BLaER1 (cell line): ENCODE measurements around the gene OTUB1.

ENCODE experiments used
- H3K27ac ChIP-seq: shearing (Covaris generic); formaldehyde crosslinking; 2 replicates; pipeline ENCODE4 v1.8.1; 2022
- H3K27me3 ChIP-seq: shearing (Covaris generic); formaldehyde crosslinking; 2 replicates; pipeline ENCODE4 v1.8.1; 2022
- H3K36me3 ChIP-seq: shearing (Covaris generic); formaldehyde crosslinking; 2 replicates; pipeline ENCODE4 v1.8.1; 2022
- H3K4me1 ChIP-seq: shearing (Covaris generic); formaldehyde crosslinking; 2 replicates; pipeline ENCODE4 v1.8.1; 2022
- H3K4me2 ChIP-seq: shearing (Covaris generic); formaldehyde crosslinking; 2 replicates; pipeline ENCODE4 v1.8.1; 2022
- H3K4me3 ChIP-seq: shearing (Covaris generic); formaldehyde crosslinking; 2 replicates; pipeline ENCODE4 v1.8.1; 2022
- H3K9ac ChIP-seq: shearing (Covaris generic); formaldehyde crosslinking; 2 replicates; pipeline ENCODE4 v1.8.1; 2022
- H3K9me3 ChIP-seq: shearing (Covaris generic); formaldehyde crosslinking; 2 replicates; pipeline ENCODE4 v1.8.1; 2022
- H4K20me1 ChIP-seq: shearing (Covaris generic); formaldehyde crosslinking; 2 replicates; pipeline ENCODE4 v1.8.1; 2022
- Cebpa-rat ChIP-seq: shearing (Covaris generic); IDR thresholded peaks from 2 replicates; pipeline ENCODE4 v1.8.1; 2022

Gene OTUB1

GRCh38 chr11:64003807-64004589 is 17.8 kb downstream of the OTUB1 start:
- H3K4me1 ChIP-seq, result peaks cover 69% of the 10 kb centered on the region
- peak overlapping the region; percentile 51 for H3K27ac ChIP-seq
- peaks cover 43% of the 10 kb centered on the region for H3K27me3 ChIP-seq

DNA sequence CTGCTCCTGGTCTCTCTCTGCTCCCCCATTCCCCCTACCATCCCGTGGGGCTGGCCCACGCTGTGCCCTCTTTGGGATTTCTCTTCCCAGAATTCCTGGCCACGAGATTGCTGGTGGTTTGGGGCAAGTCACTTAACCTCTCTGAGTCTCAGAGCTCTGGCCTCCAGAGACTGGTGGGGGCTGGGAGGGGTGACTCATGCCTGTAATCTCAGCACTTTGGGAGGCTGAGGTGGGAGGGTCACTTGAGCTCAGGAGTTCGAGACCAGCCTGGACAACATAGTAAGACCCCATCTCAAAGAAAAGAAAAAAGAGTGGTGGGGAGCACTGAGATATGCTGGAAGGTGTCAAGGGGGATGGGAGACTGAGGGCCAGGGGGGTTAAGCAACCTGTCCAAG is 18.3 kb downstream of the OTUB1 start:
- H3K27me3 ChIP-seq, result peaks cover 46% of the 10 kb centered on the region
- H3K9ac ChIP-seq, result no peak overlapping the region
- H3K4me1 ChIP-seq, result peaks cover 63% of the 10 kb centered on the region
- peaks cover 95% of the 10 kb centered on the region for H4K20me1 ChIP-seq
- H3K9me3 ChIP-seq, result no peaks in the 10 kb centered on the region
- H3K36me3 ChIP-seq, result no peaks in the 10 kb centered on the region
- TF ChIP-seq Cebpa-rat, result no peak
- no peak overlapping the region for H3K4me3 ChIP-seq
- no peak overlapping the region for H3K27ac ChIP-seq
- H3K4me2 ChIP-seq, result peak overlapping the region; percentile 97; the same call in 1 of the 2 replicates

More at GRCh38 chr11:64003807-64004589, 17.8 kb downstream of the OTUB1 start:
- no peak overlapping the region for H3K9ac ChIP-seq
- TF ChIP-seq Cebpa-rat, result no peak
- peaks cover 95% of the 10 kb centered on the region for H4K20me1 ChIP-seq
- H3K4me3 ChIP-seq, result no peak overlapping the region
- H3K4me2 ChIP-seq, result peak overlapping the region; percentile 97
- H3K36me3 ChIP-seq, result 0 out of 2 replicates have a peak, but pooled peaks cover under 1% of the 10 kb centered on the region
- H3K9me3 ChIP-seq, result no peaks in the 10 kb centered on the region

- no peak overlapping the region for H3K4me2 ChIP-seq
Measured at GRCh38 chr11:64005691-64006090, 19.5 kb downstream of the OTUB1 start.

GRCh38 chr11:64006398-64006797 is 20.2 kb downstream of the OTUB1 start:
- peaks cover 78% of the 10 kb centered on the region for H4K20me1 ChIP-seq

More at GRCh38 chr11:64005691-64006090, 19.5 kb downstream of the OTUB1 start:
- Histone ChIP-seq H3K4me3 (no peak overlapping the region), H3K27ac (no peak overlapping the region), H3K4me1 (peaks cover 52% of the 10 kb centered on the region), H4K20me1 (peaks cover 85% of the 10 kb centered on the region), H3K27me3 (peaks cover 40% of the 10 kb centered on the region), H3K9ac (no peak overlapping the region), H3K9me3 (peaks cover 11% of the 10 kb centered on the region), H3K36me3 (0 out of 2 replicates have a peak, but pooled peaks cover under 1% of the 10 kb centered on the region)
- TF ChIP-seq Cebpa-rat, result no peak

GRCh38 chr11:64007160-64007628 is 21.0 kb downstream of the OTUB1 start:
- H3K9ac ChIP-seq, result no peak overlapping the region
- no peak overlapping the region for H3K4me3 ChIP-seq
- H3K4me2 ChIP-seq, result peak overlapping the region; percentile 60
- peaks cover 40% of the 10 kb centered on the region for H3K27me3 ChIP-seq
- peaks cover 17% of the 10 kb centered on the region for H3K9me3 ChIP-seq
- 0 out of 2 replicates have a peak, but pooled peaks cover 7% of the 10 kb centered on the region for H3K36me3 ChIP-seq
- peaks cover 70% of the 10 kb centered on the region for H4K20me1 ChIP-seq
- H3K4me1 ChIP-seq, result peaks cover 37% of the 10 kb centered on the region
- H3K27ac ChIP-seq, result no peak overlapping the region
- TF ChIP-seq Cebpa-rat, result no peak

More at GRCh38 chr11:64006398-64006797, 20.2 kb downstream of the OTUB1 start:
- Histone ChIP-seq H3K27me3 (peaks cover 40% of the 10 kb centered on the region), H3K4me2 (no peak overlapping the region), H3K27ac (no peak overlapping the region), H3K4me3 (no peak overlapping the region), H3K9ac (no peak overlapping the region), H3K36me3 (0 out of 2 replicates have a peak, but pooled peaks cover 7% of the 10 kb centered on the region), H3K4me1 (peaks cover 45% of the 10 kb centered on the region), H3K9me3 (peaks cover 17% of the 10 kb centered on the region)
- TF ChIP-seq Cebpa-rat, result no peak

GRCh38 chr11:64007629-64008282 is 21.5 kb downstream of the OTUB1 start:
- no peak overlapping the region for H3K9ac ChIP-seq
- no peak overlapping the region for H3K4me3 ChIP-seq
- H3K4me2 ChIP-seq, result peak overlapping the region; percentile 60
- no peak overlapping the region for H3K27ac ChIP-seq
- no peak for TF ChIP-seq Cebpa-rat
- H3K36me3 ChIP-seq, result 0 out of 2 replicates have a peak, but pooled peaks cover 7% of the 10 kb centered on the region
- peaks cover 17% of the 10 kb centered on the region for H3K9me3 ChIP-seq
- peaks cover 31% of the 10 kb centered on the region for H3K4me1 ChIP-seq
- peaks cover 64% of the 10 kb centered on the region for H4K20me1 ChIP-seq
- H3K27me3 ChIP-seq, result peaks cover 40% of the 10 kb centered on the region

DNA sequence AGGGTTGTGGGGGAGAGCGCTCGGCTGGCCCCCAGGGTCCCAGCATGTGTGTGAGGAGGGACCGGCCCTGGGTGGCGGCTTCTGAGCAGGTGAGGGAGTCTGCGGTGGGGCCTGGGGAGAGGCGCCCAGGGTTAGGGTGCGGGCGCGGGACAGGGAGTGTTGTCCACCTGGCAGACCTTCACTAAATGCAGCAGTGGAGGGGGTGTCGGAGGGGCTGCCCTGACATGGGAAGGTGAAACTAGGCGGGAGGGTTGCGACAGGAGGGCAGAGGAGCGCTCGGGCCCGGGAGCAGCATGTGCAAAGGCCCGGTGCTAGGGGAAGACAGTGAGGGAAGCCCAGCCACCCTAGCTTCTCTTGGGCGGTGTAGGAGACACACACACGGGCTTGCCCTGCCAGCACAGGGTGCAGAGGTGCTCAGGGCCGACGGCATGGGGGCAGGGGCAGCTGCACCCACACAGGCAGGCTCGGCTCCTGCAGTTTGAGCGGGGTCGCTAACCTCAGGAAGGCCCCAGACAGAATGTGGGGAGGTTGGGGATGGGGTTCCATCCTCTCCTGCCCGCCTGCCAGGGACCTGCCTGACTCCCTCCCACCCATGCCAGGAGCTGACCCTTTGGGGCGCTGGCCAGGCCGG is 22.2 kb downstream of the OTUB1 start:
- Histone ChIP-seq H3K4me1 (peaks cover 25% of the 10 kb centered on the region), H3K9ac (no peak overlapping the region), H3K4me3 (no peak overlapping the region), H3K4me2 (no peak overlapping the region), H3K9me3 (peaks cover 17% of the 10 kb centered on the region), H3K27ac (no peak overlapping the region), H3K36me3 (0 out of 2 replicates have a peak, but pooled peaks cover 7% of the 10 kb centered on the region), H4K20me1 (peaks cover 59% of the 10 kb centered on the region), H3K27me3 (peaks cover 40% of the 10 kb centered on the region)
- TF ChIP-seq Cebpa-rat, result no peak

DNA sequence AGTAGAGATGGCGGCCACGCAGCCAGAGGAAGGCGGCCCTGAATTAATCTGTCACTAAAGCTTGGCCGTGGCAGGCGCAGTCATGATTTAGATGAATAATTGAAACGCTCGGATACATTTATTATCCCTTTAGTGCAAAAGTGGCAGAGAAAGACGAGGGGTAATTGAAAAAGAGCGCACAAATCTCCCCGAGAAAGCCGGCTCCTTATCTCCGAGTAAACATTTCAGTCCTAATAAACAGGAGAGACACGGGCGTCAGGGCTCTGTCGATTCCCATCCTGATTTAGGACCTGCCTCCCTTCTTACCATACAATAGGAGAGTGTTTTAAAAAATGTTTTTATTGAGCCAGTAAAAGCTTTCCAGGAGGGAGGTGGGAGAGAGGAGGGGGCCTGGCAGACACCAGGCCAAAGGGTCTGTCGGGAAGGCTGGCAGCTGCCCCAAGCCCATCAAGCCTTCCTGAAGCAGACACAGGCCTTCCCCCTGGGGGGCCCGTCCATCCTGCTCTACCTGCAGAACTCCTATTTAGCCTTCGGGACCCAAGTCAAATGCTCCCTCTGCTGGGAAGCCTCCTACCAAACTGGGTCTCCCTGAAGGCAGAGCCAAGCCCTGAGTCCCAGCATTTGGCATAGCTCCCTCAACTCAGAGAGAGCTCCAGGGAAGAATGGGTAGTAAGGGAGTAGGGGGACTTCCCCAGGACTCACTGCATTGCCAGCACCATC is 22.8 kb downstream of the OTUB1 start:
- H3K4me1 ChIP-seq, result peaks cover 18% of the 10 kb centered on the region
- H3K4me2 ChIP-seq, result no peak overlapping the region
- no peak overlapping the region for H3K27ac ChIP-seq
- no peak overlapping the region for H3K9ac ChIP-seq
- H3K9me3 ChIP-seq, result peaks cover 17% of the 10 kb centered on the region
- H4K20me1 ChIP-seq, result peaks cover 52% of the 10 kb centered on the region
- H3K27me3 ChIP-seq, result peaks cover 40% of the 10 kb centered on the region
- no peak for TF ChIP-seq Cebpa-rat
- H3K4me3 ChIP-seq, result no peak overlapping the region
- H3K36me3 ChIP-seq, result 0 out of 2 replicates have a peak, but pooled peaks cover 7% of the 10 kb centered on the region

GRCh38 chr11:64009710-64010109 is 23.5 kb downstream of the OTUB1 start:
- Histone ChIP-seq H3K4me2 (no peak overlapping the region), H3K4me3 (no peak overlapping the region), H3K9me3 (peaks cover 17% of the 10 kb centered on the region), H3K27me3 (peaks cover 40% of the 10 kb centered on the region), H3K9ac (no peak overlapping the region), H3K4me1 (peaks cover 13% of the 10 kb centered on the region), H3K27ac (no peak overlapping the region), H4K20me1 (peaks cover 51% of the 10 kb centered on the region), H3K36me3 (0 out of 2 replicates have a peak, but pooled peaks cover 7% of the 10 kb centered on the region)
- TF ChIP-seq Cebpa-rat, result no peak
